Measurements from ENCODE around the gene MYOD1. TPM values are rescaled to one million over a fixed set of nuclear protein-coding genes. Genes with fewer than 3 reads are reported as not detected.

MYOD1 gene
- total RNA-seq = 2.3 TPM

GRCh38 chr11:17719028-17719937 lies at the start of gene MYOD1:
TSS of gene MYOD1 (plus strand) at chr11:17719571. CDS start at chr11:17719783, 212 bp downstream.
- no peak for DNase-seq

GRCh38 chr11:17672469-17672868 lies 46.9 kb upstream of the MYOD1 start:
- DNase-seq = no peak

GRCh38 chr11:17673951-17674350 lies 45.4 kb upstream of the MYOD1 start:
- no peak for DNase-seq

GRCh38 chr11:17682848-17683247 lies 36.5 kb upstream of the MYOD1 start:
- DNase-seq = no peak

GRCh38 chr11:17683377-17684161 lies 35.8 kb upstream of the MYOD1 start:
- no peak for DNase-seq

GRCh38 chr11:17684550-17684949 lies 34.8 kb upstream of the MYOD1 start:
- no peak for DNase-seq

- DNase-seq = no peak
These were observed 33.0 kb upstream of the MYOD1 start for GRCh38 chr11:17686231-17686980.

- DNase-seq = peak; percentile 7
These were observed 31.3 kb upstream of the MYOD1 start for GRCh38 chr11:17687946-17688670.

- DNase-seq = no peak
These were observed 27.8 kb upstream of the MYOD1 start for GRCh38 chr11:17691550-17691949.

GRCh38 chr11:17691976-17692375 lies 27.4 kb upstream of the MYOD1 start:
- DNase-seq = no peak

- no peak for DNase-seq
These were observed 26.4 kb upstream of the MYOD1 start for GRCh38 chr11:17692931-17693330.

GRCh38 chr11:17693531-17693930 lies 25.8 kb upstream of the MYOD1 start:
- DNase-seq = no peak

- DNase-seq = no peak
These were observed 24.8 kb upstream of the MYOD1 start for GRCh38 chr11:17694494-17695110.

- DNase-seq = no peak
These were observed 23.6 kb upstream of the MYOD1 start for GRCh38 chr11:17695454-17696441.

GRCh38 chr11:17696741-17697140 lies 22.6 kb upstream of the MYOD1 start:
- no peak for DNase-seq

- DNase-seq = no peak
These were observed 22.0 kb upstream of the MYOD1 start for GRCh38 chr11:17697175-17697949.

- DNase-seq = no peak
These were observed 19.9 kb upstream of the MYOD1 start for GRCh38 chr11:17699147-17700114.

GRCh38 chr11:17700991-17701390 lies 18.4 kb upstream of the MYOD1 start:
- DNase-seq = no peak
